Measurements from ENCODE around the gene LCE7A. TPM values are rescaled to one million over a fixed set of nuclear protein-coding genes. Genes with fewer than 3 reads are reported as not detected.

LCE7A gene
- total RNA-seq, 1 donor from 2014 or later = not detected

DNA sequence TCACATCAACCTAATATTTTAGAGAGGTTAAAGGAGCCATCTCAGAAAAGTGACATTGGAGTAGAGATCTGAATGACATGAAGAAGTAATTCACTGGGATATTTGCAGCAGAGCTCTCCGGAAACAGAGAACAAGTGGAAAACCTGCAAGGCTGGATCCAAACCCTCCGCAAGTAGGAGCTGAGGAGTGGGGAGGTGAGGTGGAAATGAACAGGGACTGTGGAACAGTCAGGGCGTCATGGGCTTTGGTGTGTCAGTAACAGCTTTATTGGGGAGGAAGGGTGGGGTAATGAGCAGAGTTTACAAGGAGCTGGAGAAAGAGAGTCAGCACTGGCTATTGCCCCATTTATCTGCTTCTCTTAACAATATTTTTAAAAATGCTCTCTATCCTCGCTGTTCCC lies 39.2 kb downstream of the LCE7A start:
- no peak overlapping the region for H3K27ac Mint-ChIP-seq (ENCODE audit: unreplicated experiment)
- H3K36me3 Mint-ChIP-seq (ENCODE audit: low read depth, unreplicated experiment) = no peaks in the 10 kb centered on the region
- peaks cover 6% of the 10 kb centered on the region for H3K4me1 Mint-ChIP-seq (ENCODE audit: unreplicated experiment)
- H3K9me3 Mint-ChIP-seq (ENCODE audit: unreplicated experiment) = no peaks in the 10 kb centered on the region
- H3K4me3 Mint-ChIP-seq (ENCODE audit: unreplicated experiment) = no peak overlapping the region
- peaks cover 7% of the 10 kb centered on the region for H3K27me3 Mint-ChIP-seq (ENCODE audit: unreplicated experiment)
- TF ChIP-seq, protein P1, sequence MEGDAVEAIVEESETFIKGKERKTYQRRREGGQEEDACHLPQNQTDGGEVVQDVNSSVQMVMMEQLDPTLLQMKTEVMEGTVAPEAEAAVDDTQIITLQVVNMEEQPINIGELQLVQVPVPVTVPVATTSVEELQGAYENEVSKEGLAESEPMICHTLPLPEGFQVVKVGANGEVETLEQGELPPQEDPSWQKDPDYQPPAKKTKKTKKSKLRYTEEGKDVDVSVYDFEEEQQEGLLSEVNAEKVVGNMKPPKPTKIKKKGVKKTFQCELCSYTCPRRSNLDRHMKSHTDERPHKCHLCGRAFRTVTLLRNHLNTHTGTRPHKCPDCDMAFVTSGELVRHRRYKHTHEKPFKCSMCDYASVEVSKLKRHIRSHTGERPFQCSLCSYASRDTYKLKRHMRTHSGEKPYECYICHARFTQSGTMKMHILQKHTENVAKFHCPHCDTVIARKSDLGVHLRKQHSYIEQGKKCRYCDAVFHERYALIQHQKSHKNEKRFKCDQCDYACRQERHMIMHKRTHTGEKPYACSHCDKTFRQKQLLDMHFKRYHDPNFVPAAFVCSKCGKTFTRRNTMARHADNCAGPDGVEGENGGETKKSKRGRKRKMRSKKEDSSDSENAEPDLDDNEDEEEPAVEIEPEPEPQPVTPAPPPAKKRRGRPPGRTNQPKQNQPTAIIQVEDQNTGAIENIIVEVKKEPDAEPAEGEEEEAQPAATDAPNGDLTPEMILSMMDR (IDR thresholded peaks at IDR 0.05; ENCODE audit: unreplicated experiment) = no peak
- DNase-seq (ENCODE audit: low spot score) = no peak

DNA sequence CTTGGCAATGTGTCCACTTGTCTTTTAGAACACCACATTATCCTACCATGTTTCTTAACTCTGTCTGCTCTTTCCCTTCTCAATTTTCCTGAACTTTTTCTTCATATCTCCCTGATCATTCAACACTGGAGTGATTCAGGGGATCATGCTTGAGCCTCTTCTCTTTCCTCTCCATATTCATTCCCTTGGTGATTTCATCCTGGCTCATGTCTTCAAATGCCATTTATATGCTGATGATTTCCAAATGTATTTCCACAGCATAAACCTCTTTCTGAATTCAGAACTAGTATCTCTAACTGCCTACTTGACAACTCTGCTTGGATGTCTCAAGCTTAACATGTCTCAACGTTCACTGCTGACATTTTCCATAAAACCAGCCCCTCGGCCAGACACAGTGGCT lies 40.1 kb downstream of the LCE7A start:
- H3K9me3 Mint-ChIP-seq (ENCODE audit: unreplicated experiment) = no peaks in the 10 kb centered on the region
- H3K27me3 Mint-ChIP-seq (ENCODE audit: unreplicated experiment) = peaks cover 7% of the 10 kb centered on the region
- H3K27ac Mint-ChIP-seq (ENCODE audit: unreplicated experiment) = no peak overlapping the region
- peaks cover 6% of the 10 kb centered on the region for H3K4me1 Mint-ChIP-seq (ENCODE audit: unreplicated experiment)
- no peaks in the 10 kb centered on the region for H3K36me3 Mint-ChIP-seq (ENCODE audit: low read depth, unreplicated experiment)
- no peak overlapping the region for H3K4me3 Mint-ChIP-seq (ENCODE audit: unreplicated experiment)
- TF ChIP-seq, protein P1 (IDR thresholded peaks at IDR 0.05; ENCODE audit: unreplicated experiment) = no peak
- no peak for DNase-seq (ENCODE audit: low spot score)

GRCh38 chr1:152901631-152902030 lies 41.8 kb downstream of the LCE7A start:
- TF ChIP-seq, protein P1 (IDR thresholded peaks at IDR 0.05; ENCODE audit: unreplicated experiment) = no peak
- peaks cover 8% of the 10 kb centered on the region for H3K27me3 Mint-ChIP-seq (ENCODE audit: unreplicated experiment)
- no peaks in the 10 kb centered on the region for H3K36me3 Mint-ChIP-seq (ENCODE audit: low read depth, unreplicated experiment)
- DNase-seq (ENCODE audit: low spot score) = no peak
- H3K27ac Mint-ChIP-seq (ENCODE audit: unreplicated experiment) = no peak overlapping the region
- H3K4me1 Mint-ChIP-seq (ENCODE audit: unreplicated experiment) = peaks cover 5% of the 10 kb centered on the region
- no peaks in the 10 kb centered on the region for H3K9me3 Mint-ChIP-seq (ENCODE audit: unreplicated experiment)
- H3K4me3 Mint-ChIP-seq (ENCODE audit: unreplicated experiment) = no peak overlapping the region

GRCh38 chr1:152902636-152903035 lies 42.8 kb downstream of the LCE7A start:
- TF ChIP-seq, protein P1 (IDR thresholded peaks at IDR 0.05; ENCODE audit: unreplicated experiment) = no peak
- H3K4me3 Mint-ChIP-seq (ENCODE audit: unreplicated experiment) = no peak overlapping the region
- no peaks in the 10 kb centered on the region for H3K4me1 Mint-ChIP-seq (ENCODE audit: unreplicated experiment)
- DNase-seq (ENCODE audit: low spot score) = no peak
- peaks cover 8% of the 10 kb centered on the region for H3K27me3 Mint-ChIP-seq (ENCODE audit: unreplicated experiment)
- no peaks in the 10 kb centered on the region for H3K36me3 Mint-ChIP-seq (ENCODE audit: low read depth, unreplicated experiment)
- H3K9me3 Mint-ChIP-seq (ENCODE audit: unreplicated experiment) = no peaks in the 10 kb centered on the region
- H3K27ac Mint-ChIP-seq (ENCODE audit: unreplicated experiment) = no peak overlapping the region

DNA sequence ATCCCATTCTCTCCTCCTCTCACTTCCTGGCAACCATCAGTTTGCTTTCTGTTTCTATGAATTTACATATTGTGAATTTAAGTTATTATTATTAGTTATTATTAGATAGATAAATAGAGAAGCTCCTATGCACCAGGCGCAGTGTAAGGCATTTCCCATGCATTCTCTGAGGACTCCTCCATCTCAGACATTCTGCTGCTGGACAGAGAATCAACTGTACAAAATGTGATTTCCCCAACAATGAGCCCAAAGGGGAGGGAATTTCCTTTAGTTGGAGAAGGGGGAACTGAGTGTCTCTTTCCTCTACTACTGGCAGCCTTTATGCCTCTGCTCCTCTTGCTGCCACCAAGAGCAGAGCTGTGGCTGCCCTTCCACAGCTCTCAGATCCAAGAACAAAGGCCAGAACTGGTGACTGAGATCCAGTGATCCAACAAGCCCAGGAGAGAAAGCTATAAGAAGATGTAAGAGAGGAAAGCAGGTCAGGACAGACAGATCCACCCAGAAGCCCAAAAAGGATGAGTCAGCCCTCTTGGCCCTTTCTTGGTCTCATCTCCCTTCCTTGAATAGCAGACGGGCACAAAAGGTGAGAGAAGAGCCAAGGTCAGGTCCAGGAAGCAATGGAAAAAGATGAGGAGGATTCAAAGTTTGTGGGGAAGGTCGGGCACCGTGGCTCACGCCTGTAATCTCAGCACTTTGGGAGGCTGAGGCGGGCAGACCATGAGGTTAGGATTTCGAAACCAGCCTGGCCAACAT lies 45.1 kb downstream of the LCE7A start:
- Mint-ChIP-seq H3K4me3 (ENCODE audit: unreplicated experiment) (no peak overlapping the region), H3K9me3 (ENCODE audit: unreplicated experiment) (no peaks in the 10 kb centered on the region), H3K4me1 (ENCODE audit: unreplicated experiment) (no peaks in the 10 kb centered on the region), H3K36me3 (ENCODE audit: low read depth, unreplicated experiment) (peaks cover under 1% of the 10 kb centered on the region), H3K27me3 (ENCODE audit: unreplicated experiment) (peaks cover 14% of the 10 kb centered on the region), H3K27ac (ENCODE audit: unreplicated experiment) (no peak overlapping the region)
- DNase-seq (ENCODE audit: low spot score) = no peak
- TF ChIP-seq, protein P1 (IDR thresholded peaks at IDR 0.05; ENCODE audit: unreplicated experiment) = no peak
